ENCODE measurements around the gene TXN.

- no peak for TF ChIP-seq CTCF (IDR thresholded peaks at IDR 0.05; ENCODE audit: insufficient read depth, low read length, poor library complexity, severe bottlenecking)
- TF ChIP-seq EZH2phosphoT487 (conservative IDR thresholded peaks at IDR 0.05; ENCODE audit: low read length) = no peak
Observed at GRCh38 chr9:110199643-110200042, 56.7 kb downstream of the TXN start.

Data from SU-DHL-6 (cell line).